Memory B cell (primary cell): Measurements from ENCODE around the gene ADAMTSL2.

Experiments
- ATAC-seq: fragments of 150-1000 bp; cut with Tn5 transposase; 2 replicates; pipeline ENCODE4 v1.10.0; 2021; ENCODE audit warnings: low read depth, mild to moderate bottlenecking, moderate library complexity
- DNase-seq, 2 donors: peaks; one replicate each; pipeline ENCODE4 v3.0.0; 2022; ENCODE audit warnings: low spot score in 2 of 2
- H3K27ac Mint-ChIP-seq: one replicate; pipeline ENCODE4 v1.8.0; 2022; ENCODE audit warnings: mild to moderate bottlenecking, moderate library complexity, mixed read lengths
- H3K27me3 Mint-ChIP-seq: one replicate; pipeline ENCODE4 v1.8.0; 2022; ENCODE audit warnings: mixed read lengths
- H3K36me3 Mint-ChIP-seq: one replicate; pipeline ENCODE4 v1.8.0; 2022; ENCODE audit warnings: mild to moderate bottlenecking, mixed read lengths
- H3K4me1 Mint-ChIP-seq: one replicate; pipeline ENCODE4 v1.8.0; 2022; ENCODE audit warnings: mixed read lengths
- H3K4me3 Mint-ChIP-seq: one replicate; pipeline ENCODE4 v1.8.0; 2022; ENCODE audit warnings: mild to moderate bottlenecking, moderate library complexity, mixed read lengths
- H3K9me3 Mint-ChIP-seq: one replicate; pipeline ENCODE4 v1.8.0; 2022; ENCODE audit warnings: mixed read lengths

Gene ADAMTSL2

DNA sequence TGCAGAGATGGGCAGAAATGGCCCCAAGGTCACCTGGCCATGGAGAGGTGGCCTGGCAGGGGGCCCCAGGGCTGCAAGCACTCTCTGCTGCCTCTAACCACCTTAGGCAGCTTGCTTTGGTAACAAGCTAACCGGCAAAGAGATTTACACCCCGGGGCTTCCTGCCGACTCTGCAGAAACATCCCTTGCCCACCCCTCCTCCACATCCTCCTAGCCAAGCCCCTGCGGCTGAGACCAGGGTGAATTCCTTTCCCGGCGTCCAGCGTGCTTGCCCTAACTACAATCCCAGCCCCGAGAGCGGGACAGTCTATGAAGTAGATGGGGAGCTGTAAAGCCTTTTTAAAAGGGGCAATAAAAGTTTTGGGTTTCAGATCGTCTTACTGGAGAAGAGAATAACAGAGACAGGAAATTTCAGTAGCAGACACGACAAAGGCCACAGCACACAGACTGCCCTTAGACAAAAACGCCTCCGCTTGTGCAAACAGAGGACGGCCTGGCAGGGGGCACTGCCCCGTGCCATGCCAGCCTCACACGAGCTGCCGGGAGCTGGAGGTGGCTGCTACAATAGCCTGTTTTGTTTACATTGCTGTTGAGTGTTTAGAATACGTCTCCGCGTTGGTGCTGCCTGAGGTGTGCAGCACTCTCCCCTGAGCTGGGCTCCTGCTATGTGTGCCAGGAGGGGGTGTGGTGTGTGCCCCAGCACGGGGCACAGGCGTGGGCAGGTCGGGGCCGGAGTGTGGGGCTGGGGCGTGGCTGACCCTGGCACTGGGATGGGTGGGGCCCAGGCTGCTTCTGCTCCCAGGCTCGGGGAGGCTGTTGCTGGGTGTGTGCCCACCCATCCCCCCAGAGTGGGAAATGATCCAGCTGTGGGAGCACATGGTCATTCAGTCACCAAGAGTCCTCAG lies 25.1 kb upstream of the ADAMTSL2 start:
- Mint-ChIP-seq H3K27me3 (peaks cover 7% of the 10 kb centered on the region), H3K4me1 (no peaks in the 10 kb centered on the region), H3K4me3 (no peak overlapping the region), H3K9me3 (no peaks in the 10 kb centered on the region), H3K27ac (no peak overlapping the region), H3K36me3 (no peaks in the 10 kb centered on the region)
- DNase-seq (no peak), ATAC-seq (no peak)

GRCh38 chr9:133510926-133511505 lies 23.5 kb upstream of the ADAMTSL2 start:
- ATAC-seq: no peak
- Mint-ChIP-seq H3K4me1 (no peaks in the 10 kb centered on the region), H3K9me3 (no peaks in the 10 kb centered on the region), H3K36me3 (no peaks in the 10 kb centered on the region), H3K27ac (no peak overlapping the region), H3K27me3 (peaks cover 9% of the 10 kb centered on the region), H3K4me3 (no peak overlapping the region)
- DNase-seq: no peak

GRCh38 chr9:133511607-133512006 lies 22.9 kb upstream of the ADAMTSL2 start:
- DNase-seq (no peak), ATAC-seq (no peak)
- H3K27me3 Mint-ChIP-seq: peaks cover 9% of the 10 kb centered on the region
- no peaks in the 10 kb centered on the region for H3K36me3 Mint-ChIP-seq
- H3K4me1 Mint-ChIP-seq: no peaks in the 10 kb centered on the region
- no peak overlapping the region for H3K27ac Mint-ChIP-seq
- H3K9me3 Mint-ChIP-seq: no peaks in the 10 kb centered on the region
- no peak overlapping the region for H3K4me3 Mint-ChIP-seq

GRCh38 chr9:133512253-133513213 lies 22.0 kb upstream of the ADAMTSL2 start:
- H3K27ac Mint-ChIP-seq: no peak overlapping the region

GRCh38 chr9:133513214-133514100 lies 21.0 kb upstream of the ADAMTSL2 start:
- ATAC-seq (no peak), DNase-seq (no peak)
- Mint-ChIP-seq H3K36me3 (no peaks in the 10 kb centered on the region), H3K9me3 (no peaks in the 10 kb centered on the region), H3K4me3 (no peak overlapping the region), H3K27me3 (peaks cover 6% of the 10 kb centered on the region), H3K27ac (no peak overlapping the region), H3K4me1 (no peaks in the 10 kb centered on the region)

More at GRCh38 chr9:133512253-133513213, 22.0 kb upstream of the ADAMTSL2 start:
- H3K36me3 Mint-ChIP-seq: no peaks in the 10 kb centered on the region
- H3K27me3 Mint-ChIP-seq: peaks cover 6% of the 10 kb centered on the region
- H3K9me3 Mint-ChIP-seq: no peaks in the 10 kb centered on the region
- no peak for DNase-seq
- H3K4me1 Mint-ChIP-seq: no peaks in the 10 kb centered on the region
- no peak for ATAC-seq
- H3K4me3 Mint-ChIP-seq: no peak overlapping the region

DNA sequence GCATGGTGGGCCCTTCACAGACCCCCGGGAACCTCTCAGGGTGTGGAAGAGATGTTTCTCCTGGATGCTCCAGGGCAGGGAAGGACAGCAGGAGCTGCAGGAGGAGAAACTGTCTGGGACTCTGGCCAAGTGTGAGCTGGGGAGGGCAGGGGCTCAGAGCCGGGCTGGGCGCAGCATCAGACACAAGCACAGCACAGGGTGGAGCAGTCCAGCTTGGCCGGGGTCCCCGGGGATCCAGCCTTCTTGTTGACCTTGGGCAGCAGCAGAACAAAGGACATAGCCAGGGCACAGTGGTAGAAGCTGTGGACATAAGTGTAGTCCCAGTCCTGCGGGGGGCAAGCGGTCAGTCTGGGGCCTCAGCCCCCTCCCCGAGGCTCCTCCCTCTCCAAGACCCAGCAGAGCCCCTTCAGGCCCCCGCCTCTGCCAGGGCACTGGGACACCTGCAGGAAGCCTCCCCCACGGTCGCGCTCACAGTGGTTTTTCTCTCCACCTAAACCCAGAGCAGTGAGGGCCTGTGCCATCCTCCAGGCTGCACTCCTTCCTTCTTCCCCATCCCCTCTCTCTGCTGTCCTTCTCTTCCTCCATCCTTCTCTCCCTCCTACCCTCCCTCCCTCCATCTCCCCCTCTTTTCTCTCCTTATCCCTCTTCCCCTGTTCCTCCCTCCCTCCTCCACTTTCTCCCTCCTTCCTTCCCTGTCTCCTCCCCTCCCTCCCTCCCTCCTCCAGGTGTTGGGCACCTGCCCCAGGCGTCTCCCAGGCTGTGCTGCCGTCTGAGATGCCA lies 19.9 kb upstream of the ADAMTSL2 start:
- Mint-ChIP-seq H3K4me3 (no peak overlapping the region), H3K4me1 (no peaks in the 10 kb centered on the region), H3K27me3 (peaks cover 9% of the 10 kb centered on the region), H3K36me3 (no peaks in the 10 kb centered on the region), H3K9me3 (no peaks in the 10 kb centered on the region), H3K27ac (no peak overlapping the region)
- ATAC-seq (no peak), DNase-seq (no peak)

DNA sequence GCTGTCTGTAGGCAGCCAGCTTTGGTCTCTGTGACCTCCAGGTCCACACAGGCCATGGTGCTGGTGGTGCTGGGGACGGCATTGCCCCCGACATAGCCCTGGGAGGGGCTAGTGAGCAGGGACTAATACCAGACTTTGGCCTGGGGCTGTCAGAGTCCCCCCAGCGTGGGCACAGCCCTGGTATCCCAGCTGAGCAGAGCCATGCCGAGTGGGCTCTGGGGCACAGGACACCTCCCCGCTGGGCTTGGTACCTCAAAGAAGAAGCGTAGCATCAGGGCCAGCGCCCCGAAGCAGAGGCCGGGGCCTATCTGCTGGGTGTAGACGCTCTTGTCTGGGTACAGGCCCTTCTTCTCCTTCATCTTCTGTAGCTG lies 19.3 kb upstream of the ADAMTSL2 start:
- DNase-seq (no peak), ATAC-seq (no peak)
- Mint-ChIP-seq H3K9me3 (no peaks in the 10 kb centered on the region), H3K4me3 (no peak overlapping the region), H3K4me1 (no peaks in the 10 kb centered on the region), H3K27ac (no peak overlapping the region), H3K36me3 (no peaks in the 10 kb centered on the region), H3K27me3 (peaks cover 9% of the 10 kb centered on the region)

GRCh38 chr9:133515615-133516255 lies 18.8 kb upstream of the ADAMTSL2 start:
- DNase-seq (no peak), ATAC-seq (no peak)
- H3K27ac Mint-ChIP-seq: no peak overlapping the region
- no peak overlapping the region for H3K4me3 Mint-ChIP-seq
- H3K9me3 Mint-ChIP-seq: no peaks in the 10 kb centered on the region
- no peaks in the 10 kb centered on the region for H3K36me3 Mint-ChIP-seq
- H3K4me1 Mint-ChIP-seq: no peaks in the 10 kb centered on the region
- peaks cover 9% of the 10 kb centered on the region for H3K27me3 Mint-ChIP-seq

DNA sequence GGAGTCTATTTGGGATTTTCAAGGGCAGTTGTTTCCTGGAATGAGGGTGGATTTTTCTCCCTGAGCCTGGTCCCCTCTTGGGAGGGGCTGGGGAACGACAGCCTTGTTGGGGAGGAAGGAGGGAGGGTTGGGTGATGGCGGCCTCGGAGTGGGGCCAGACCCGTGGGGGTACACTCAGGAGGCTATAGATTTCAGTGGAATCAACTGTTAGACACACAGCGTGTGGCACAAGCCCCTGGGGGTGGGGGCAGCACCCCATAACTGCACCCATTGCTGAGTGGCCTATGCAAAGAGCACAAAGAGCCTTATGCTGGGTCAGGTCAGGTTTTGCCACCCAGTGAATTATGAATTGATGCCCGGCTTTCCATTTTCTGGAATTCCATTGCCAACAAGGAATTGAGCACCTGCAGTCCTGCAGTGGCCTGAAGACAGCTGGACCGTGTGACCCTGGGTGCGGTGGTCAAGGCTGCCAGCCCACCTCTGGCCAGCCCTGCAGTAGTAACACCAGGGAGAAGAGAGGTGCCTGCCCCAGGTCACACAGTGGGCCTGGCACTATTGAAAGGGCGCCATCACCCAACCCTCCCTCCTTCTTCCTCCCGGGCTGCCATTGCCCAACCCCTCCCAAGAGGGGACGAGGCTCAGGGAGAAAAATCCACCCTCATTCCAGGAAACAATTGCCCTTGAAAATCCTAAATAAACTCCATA lies 18.1 kb upstream of the ADAMTSL2 start:
- DNase-seq: no peak
- Mint-ChIP-seq H3K27me3 (peaks cover 9% of the 10 kb centered on the region), H3K4me3 (no peak overlapping the region), H3K4me1 (no peaks in the 10 kb centered on the region), H3K9me3 (no peaks in the 10 kb centered on the region), H3K27ac (no peak overlapping the region), H3K36me3 (no peaks in the 10 kb centered on the region)
- ATAC-seq: no peak

DNA sequence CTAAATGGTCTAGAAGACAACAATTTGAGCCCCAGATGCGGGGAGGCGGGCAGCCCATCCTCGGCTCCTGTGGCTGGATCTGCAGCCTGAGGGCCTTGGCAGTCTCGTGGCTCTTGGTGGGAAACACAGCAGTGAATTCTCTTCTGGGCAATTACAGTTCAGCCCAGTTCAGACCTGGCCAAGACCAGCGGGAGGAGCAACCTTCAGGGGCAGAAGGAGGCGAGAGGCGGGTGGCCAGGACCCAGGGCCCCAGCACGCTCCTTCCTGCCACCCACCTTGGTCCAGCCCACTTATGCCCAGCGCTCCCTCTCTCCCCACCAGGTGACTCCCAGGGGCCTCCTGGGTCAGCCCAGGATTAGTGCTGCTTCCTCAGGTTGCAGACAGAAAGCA lies 17.5 kb upstream of the ADAMTSL2 start:
- DNase-seq (no peak), ATAC-seq (no peak)
- Mint-ChIP-seq H3K27me3 (peaks cover 9% of the 10 kb centered on the region), H3K4me3 (no peak overlapping the region), H3K4me1 (no peaks in the 10 kb centered on the region), H3K36me3 (no peaks in the 10 kb centered on the region), H3K27ac (no peak overlapping the region), H3K9me3 (no peaks in the 10 kb centered on the region)

DNA sequence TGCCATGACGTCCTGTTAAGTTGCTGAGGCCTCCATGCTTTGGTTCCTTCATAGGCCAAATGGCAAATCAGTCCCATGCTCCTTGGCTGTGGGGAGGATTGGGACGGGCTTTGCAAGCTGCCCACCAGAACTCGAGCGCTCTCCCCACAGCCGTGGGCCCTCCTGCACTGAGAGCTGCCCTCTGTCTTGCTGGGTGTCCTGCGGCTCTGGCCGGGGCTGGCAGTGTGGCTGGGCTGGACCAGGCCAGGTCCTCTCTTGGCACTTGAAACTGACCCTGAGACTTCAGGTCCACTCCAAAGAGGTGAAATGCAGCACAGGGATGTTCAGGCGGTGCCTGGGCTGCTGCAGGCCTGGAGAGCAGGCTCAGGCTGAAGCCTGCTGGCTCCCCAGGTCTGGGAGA lies 16.8 kb upstream of the ADAMTSL2 start:
- ATAC-seq (no peak), DNase-seq (no peak)
- no peak overlapping the region for H3K4me3 Mint-ChIP-seq
- peaks cover 10% of the 10 kb centered on the region for H3K27me3 Mint-ChIP-seq
- no peaks in the 10 kb centered on the region for H3K9me3 Mint-ChIP-seq
- H3K27ac Mint-ChIP-seq: no peak overlapping the region
- H3K36me3 Mint-ChIP-seq: no peaks in the 10 kb centered on the region
- no peaks in the 10 kb centered on the region for H3K4me1 Mint-ChIP-seq

DNA sequence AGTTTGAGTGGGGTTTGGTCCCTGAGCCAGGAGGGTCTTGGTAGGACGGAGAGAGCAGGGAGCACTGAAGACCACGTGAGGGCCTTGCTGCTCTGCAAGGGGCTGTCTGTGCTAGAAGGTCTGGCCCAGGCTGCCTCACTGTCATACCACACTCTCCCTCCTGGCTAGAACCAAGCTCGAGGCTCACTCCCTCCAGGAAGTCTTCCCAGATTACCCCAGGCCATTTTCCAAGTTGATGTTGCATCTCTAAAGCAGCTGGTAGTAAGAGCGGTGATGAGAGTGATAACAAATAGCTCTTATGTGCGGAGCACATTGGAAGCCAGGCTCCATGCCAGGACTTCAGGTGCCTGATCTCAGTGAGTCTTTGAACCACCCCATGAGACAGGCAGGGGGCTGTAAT lies 16.3 kb upstream of the ADAMTSL2 start:
- Mint-ChIP-seq H3K9me3 (no peaks in the 10 kb centered on the region), H3K27me3 (peaks cover 10% of the 10 kb centered on the region), H3K4me3 (no peak overlapping the region), H3K27ac (no peak overlapping the region), H3K36me3 (no peaks in the 10 kb centered on the region), H3K4me1 (no peaks in the 10 kb centered on the region)
- no peak for DNase-seq
- ATAC-seq: no peak
